ENCODE measurements around the gene BRMS1L.
A peak's percentile ranks its signal among the peaks of the same experiment; 100 is the strongest.
"Not testable (repeated sequence)": the region's sequence is repeated elsewhere in the genome, so short reads cannot be mapped to it uniquely, and the experiment has no call there.

The BRMS1L gene

DNA sequence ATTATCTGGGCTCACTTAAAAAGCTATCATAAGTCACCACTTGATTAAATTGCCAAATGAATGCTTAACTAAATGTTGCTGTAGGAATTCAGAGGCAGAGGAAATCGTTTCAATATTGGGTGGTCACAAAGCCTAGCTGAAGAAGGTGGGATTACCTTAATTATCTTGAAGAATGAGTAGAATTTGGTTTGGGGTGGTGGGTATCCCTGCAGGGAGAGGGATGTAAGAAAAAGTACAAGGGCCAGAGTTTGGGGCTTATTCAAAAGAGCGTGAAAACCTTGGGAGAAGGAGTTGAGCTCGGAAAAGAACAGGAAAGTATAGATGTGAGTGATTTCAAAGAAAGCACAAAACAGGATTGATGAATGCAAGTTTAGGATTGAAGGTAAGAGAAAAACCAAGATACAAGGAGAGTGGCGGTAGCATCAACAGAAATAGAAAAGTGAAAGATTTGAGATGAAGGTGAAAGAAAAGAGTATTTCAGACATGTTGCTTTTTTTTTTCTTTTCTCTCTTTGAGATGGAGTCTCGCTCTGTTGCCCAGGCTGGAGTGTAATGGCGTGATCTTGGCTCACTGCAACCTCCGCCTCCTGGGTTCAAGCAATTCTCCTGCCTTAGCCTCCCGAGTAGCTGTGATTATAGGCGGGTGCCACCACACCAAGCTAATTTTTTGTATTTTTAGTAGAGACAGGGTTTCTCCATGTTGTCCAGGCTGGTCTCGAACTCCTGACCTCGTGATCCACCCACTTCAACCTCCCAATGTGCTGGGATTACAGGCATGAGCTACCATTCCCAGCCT, 1.7 kb downstream of the BRMS1L start:
- peaks cover 26% of the 10 kb centered on the region for H3K79me2 ChIP-seq (ENCODE audit: insufficient read depth, low read length)
- H3K9me3 ChIP-seq (ENCODE audit: insufficient read depth, low read length, severe bottlenecking): no peaks in the 10 kb centered on the region
- H3K36me3 ChIP-seq (ENCODE audit: insufficient read depth, low read length): peaks cover 9% of the 10 kb centered on the region
- no peaks in the 10 kb centered on the region for H3K27me3 ChIP-seq (ENCODE audit: insufficient read depth, low read length, poor library complexity)
- ATAC-seq (ENCODE audit: insufficient read depth, low read depth) (no peak), DNase-seq (no peak)
- H3K4me1 ChIP-seq (ENCODE audit: insufficient read depth, low read length): peaks cover 30% of the 10 kb centered on the region
- peak overlapping the region; percentile 92 for H3K4me2 ChIP-seq (ENCODE audit: insufficient read depth, low read length)
- H3K27ac ChIP-seq (ENCODE audit: low read length): no peak overlapping the region
- no peak overlapping the region; the same call in 1 of the 2 replicates for H2AFZ ChIP-seq (ENCODE audit: low read depth, low read length)
- peak overlapping the region in 1 of 2 experiments; percentile 97; a peak in 3 of 4 replicates for H3K4me3 ChIP-seq (ENCODE audit: low read depth in 1 of 2, low read length in 2 of 2)
- TF ChIP-seq EZH2 (IDR thresholded peaks at IDR 0.05; ENCODE audit: borderline replicate concordance, low read depth, low read length, severe bottlenecking): no peak
- H4K20me1 ChIP-seq (ENCODE audit: insufficient read depth, low read length): no peaks in the 10 kb centered on the region
- H3K9ac ChIP-seq (ENCODE audit: low read depth, low read length): peak overlapping the region; percentile 88; the same call in 1 of the 2 replicates

DNA sequence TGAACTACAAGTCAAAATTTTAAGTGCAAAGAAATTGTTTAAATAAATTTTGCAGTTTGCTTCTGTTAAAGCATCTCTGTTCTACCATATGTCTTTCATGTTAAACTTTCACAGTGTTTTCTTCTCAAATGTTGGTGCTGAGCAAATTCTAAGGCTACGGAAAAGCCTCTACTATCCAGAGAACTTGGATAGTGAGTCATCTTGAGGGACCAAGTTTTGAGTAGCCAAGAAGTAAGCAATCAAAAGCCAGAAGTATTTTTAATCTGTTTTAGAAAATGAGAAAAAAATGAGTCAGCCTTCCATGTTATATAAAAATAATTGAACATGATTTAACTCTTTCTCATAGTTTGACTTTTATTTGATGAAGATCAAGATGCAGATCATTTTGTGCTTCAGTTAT, 3.3 kb downstream of the BRMS1L start:
- no peaks in the 10 kb centered on the region for H4K20me1 ChIP-seq (ENCODE audit: insufficient read depth, low read length)
- no peak for TF ChIP-seq EZH2 (IDR thresholded peaks at IDR 0.05; ENCODE audit: borderline replicate concordance, low read depth, low read length, severe bottlenecking)
- TF ChIP-seq, protein P1, sequence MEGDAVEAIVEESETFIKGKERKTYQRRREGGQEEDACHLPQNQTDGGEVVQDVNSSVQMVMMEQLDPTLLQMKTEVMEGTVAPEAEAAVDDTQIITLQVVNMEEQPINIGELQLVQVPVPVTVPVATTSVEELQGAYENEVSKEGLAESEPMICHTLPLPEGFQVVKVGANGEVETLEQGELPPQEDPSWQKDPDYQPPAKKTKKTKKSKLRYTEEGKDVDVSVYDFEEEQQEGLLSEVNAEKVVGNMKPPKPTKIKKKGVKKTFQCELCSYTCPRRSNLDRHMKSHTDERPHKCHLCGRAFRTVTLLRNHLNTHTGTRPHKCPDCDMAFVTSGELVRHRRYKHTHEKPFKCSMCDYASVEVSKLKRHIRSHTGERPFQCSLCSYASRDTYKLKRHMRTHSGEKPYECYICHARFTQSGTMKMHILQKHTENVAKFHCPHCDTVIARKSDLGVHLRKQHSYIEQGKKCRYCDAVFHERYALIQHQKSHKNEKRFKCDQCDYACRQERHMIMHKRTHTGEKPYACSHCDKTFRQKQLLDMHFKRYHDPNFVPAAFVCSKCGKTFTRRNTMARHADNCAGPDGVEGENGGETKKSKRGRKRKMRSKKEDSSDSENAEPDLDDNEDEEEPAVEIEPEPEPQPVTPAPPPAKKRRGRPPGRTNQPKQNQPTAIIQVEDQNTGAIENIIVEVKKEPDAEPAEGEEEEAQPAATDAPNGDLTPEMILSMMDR (IDR thresholded peaks at IDR 0.05; ENCODE audit: borderline replicate concordance, extremely low read depth, low read length, poor library complexity, severe bottlenecking): no peak
- no peaks in the 10 kb centered on the region for H3K27me3 ChIP-seq (ENCODE audit: insufficient read depth, low read length, poor library complexity)
- H3K4me3 ChIP-seq (ENCODE audit: low read depth in 1 of 2, low read length in 2 of 2): no peak overlapping the region
- peaks cover 30% of the 10 kb centered on the region for H3K4me1 ChIP-seq (ENCODE audit: insufficient read depth, low read length)
- no peak overlapping the region for H3K9ac ChIP-seq (ENCODE audit: low read depth, low read length)
- H2AFZ ChIP-seq (ENCODE audit: low read depth, low read length): no peak overlapping the region
- no peaks in the 10 kb centered on the region for H3K9me3 ChIP-seq (ENCODE audit: insufficient read depth, low read length, severe bottlenecking)
- DNase-seq (no peak), ATAC-seq (ENCODE audit: insufficient read depth, low read depth) (no peak)
- H3K27ac ChIP-seq (ENCODE audit: low read length): no peak overlapping the region
- peaks cover 22% of the 10 kb centered on the region for H3K36me3 ChIP-seq (ENCODE audit: insufficient read depth, low read length)
- no peak overlapping the region for H3K4me2 ChIP-seq (ENCODE audit: insufficient read depth, low read length)
- peaks cover 26% of the 10 kb centered on the region for H3K79me2 ChIP-seq (ENCODE audit: insufficient read depth, low read length)

DNA sequence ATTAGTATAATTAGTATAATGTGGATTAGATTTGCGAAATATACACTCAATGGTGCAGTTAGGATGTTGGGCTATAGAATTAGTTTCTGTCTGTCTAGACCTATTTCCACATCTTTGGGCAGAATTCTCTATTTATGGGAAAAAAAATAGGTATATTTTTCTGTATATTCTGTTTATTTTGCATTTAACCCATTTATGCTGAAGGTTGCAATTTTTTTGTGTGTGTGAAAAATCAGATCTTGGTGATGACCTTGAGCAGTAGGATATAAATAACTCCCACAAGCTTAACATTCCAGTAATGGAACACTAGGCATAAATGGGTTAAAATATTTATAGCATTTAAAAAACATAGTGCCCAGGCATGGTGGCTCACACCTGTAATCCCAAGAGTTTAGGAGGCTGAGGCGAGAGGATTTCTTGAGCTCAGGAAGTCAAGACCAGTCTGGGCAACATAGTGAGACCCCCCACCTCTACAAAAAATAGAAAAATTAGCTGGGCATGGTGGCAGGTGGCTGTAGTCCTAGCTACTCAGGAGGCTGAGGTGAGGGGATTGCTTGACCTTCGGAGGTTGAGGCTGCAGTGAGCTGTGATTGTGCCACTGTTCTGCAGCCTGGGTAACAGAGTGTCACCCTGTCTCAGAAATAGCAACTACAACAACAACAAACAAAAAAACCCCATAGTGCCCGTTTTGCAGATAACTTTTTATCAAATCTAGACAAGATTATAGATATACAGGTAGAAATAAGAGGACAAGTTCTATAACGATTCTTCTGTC, 9.3 kb downstream of the BRMS1L start:
- Histone ChIP-seq H3K27ac (ENCODE audit: low read length) (no peak overlapping the region), H4K20me1 (ENCODE audit: insufficient read depth, low read length) (no peaks in the 10 kb centered on the region), H3K79me2 (ENCODE audit: insufficient read depth, low read length) (no peaks in the 10 kb centered on the region; the same call in 1 of the 2 replicates), H2AFZ (ENCODE audit: low read depth, low read length) (no peak overlapping the region), H3K36me3 (ENCODE audit: insufficient read depth, low read length) (peaks cover 60% of the 10 kb centered on the region), H3K9me3 (ENCODE audit: insufficient read depth, low read length, severe bottlenecking) (peaks cover 3% of the 10 kb centered on the region), H3K27me3 (ENCODE audit: insufficient read depth, low read length, poor library complexity) (no peaks in the 10 kb centered on the region), H3K9ac (ENCODE audit: low read depth, low read length) (no peak overlapping the region), H3K4me1 (ENCODE audit: insufficient read depth, low read length) (no peaks in the 10 kb centered on the region), H3K4me3 (ENCODE audit: low read depth in 1 of 2, low read length in 2 of 2) (no peak overlapping the region), H3K4me2 (ENCODE audit: insufficient read depth, low read length) (no peak overlapping the region)
- no peak for TF ChIP-seq EZH2 (IDR thresholded peaks at IDR 0.05; ENCODE audit: borderline replicate concordance, low read depth, low read length, severe bottlenecking)
- TF ChIP-seq, protein P1 (IDR thresholded peaks at IDR 0.05; ENCODE audit: borderline replicate concordance, extremely low read depth, low read length, poor library complexity, severe bottlenecking): no peak
- ATAC-seq (ENCODE audit: insufficient read depth, low read depth) (no peak), DNase-seq (no peak)

DNA sequence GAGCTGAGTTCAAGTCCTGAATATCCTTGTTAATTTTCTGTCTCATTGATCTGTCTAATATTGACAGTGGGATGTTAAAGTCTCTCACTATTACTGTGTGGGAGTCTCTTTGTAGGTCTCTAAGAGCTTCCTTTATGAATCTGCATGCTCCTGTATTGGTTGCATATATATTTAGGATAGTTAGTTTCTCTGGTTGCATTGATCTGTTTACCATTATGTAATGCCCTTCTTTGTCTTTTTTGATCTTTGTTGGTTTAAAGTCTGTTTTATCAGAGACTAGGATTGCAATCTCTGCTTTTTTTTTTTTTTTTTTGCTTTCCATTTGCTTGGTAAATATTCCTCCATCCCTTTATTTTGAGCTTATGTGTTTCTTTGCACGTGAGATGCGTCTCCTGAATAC, 15.6 kb downstream of the BRMS1L start:
- H3K27ac ChIP-seq (ENCODE audit: low read length); H3K27me3 ChIP-seq (ENCODE audit: insufficient read depth, low read length, poor library complexity); ATAC-seq (ENCODE audit: insufficient read depth, low read depth); H3K4me3 ChIP-seq (ENCODE audit: low read depth in 1 of 2, low read length in 2 of 2); H3K9ac ChIP-seq (ENCODE audit: low read depth, low read length); H3K4me1 ChIP-seq (ENCODE audit: insufficient read depth, low read length); DNase-seq; H3K79me2 ChIP-seq (ENCODE audit: insufficient read depth, low read length); H4K20me1 ChIP-seq (ENCODE audit: insufficient read depth, low read length); H2AFZ ChIP-seq (ENCODE audit: low read depth, low read length); H3K4me2 ChIP-seq (ENCODE audit: insufficient read depth, low read length): not testable (repeated sequence)
- H3K36me3 ChIP-seq (ENCODE audit: insufficient read depth, low read length): peaks cover 61% of the 10 kb centered on the region
- H3K9me3 ChIP-seq (ENCODE audit: insufficient read depth, low read length, severe bottlenecking): peaks cover 18% of the 10 kb centered on the region

DNA sequence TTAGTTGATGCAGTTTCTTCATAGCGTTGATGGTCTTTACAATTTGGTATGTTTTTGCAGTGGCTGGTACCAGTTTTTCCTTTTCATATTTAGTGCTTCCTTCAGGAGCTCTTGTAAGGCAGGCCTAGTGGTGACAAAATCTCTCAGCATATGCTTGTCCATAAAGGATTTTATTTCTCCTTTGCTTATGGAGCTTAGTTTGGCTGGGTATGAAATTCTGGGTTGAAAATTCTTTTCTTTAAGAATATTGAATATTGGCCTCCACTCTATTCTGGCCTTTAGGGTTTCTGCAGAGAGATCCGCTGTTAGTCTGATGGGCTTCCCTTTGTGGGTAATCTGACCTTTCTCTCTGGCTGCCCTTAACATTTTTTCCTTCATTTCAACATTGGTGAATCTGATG, 16.1 kb downstream of the BRMS1L start:
- H3K9me3 ChIP-seq (ENCODE audit: insufficient read depth, low read length, severe bottlenecking): peaks cover 18% of the 10 kb centered on the region
- H3K27ac ChIP-seq (ENCODE audit: low read length); H3K79me2 ChIP-seq (ENCODE audit: insufficient read depth, low read length); H2AFZ ChIP-seq (ENCODE audit: low read depth, low read length); DNase-seq; ATAC-seq (ENCODE audit: insufficient read depth, low read depth); H3K4me1 ChIP-seq (ENCODE audit: insufficient read depth, low read length); H3K9ac ChIP-seq (ENCODE audit: low read depth, low read length); H3K4me3 ChIP-seq (ENCODE audit: low read depth in 1 of 2, low read length in 2 of 2); H3K4me2 ChIP-seq (ENCODE audit: insufficient read depth, low read length); H3K27me3 ChIP-seq (ENCODE audit: insufficient read depth, low read length, poor library complexity); H4K20me1 ChIP-seq (ENCODE audit: insufficient read depth, low read length): not testable (repeated sequence)
- H3K36me3 ChIP-seq (ENCODE audit: insufficient read depth, low read length): peaks cover 60% of the 10 kb centered on the region
